HepG2 (cell line): ENCODE measurements around the gene FLYWCH1. TPM values are rescaled to one million over a fixed set of nuclear protein-coding genes. Genes with fewer than 3 reads are reported as not detected.

Experiments
- DPF2 ChIP-seq: sonication (generic); formaldehyde crosslinking; IDR thresholded peaks from 2 replicates; pipeline ENCODE4 v1.4.0; 2020; ENCODE audit warnings: mild to moderate bottlenecking, low read depth, missing genetic modification reagents, borderline replicate concordance
- FOXA3 ChIP-seq: IDR thresholded peaks from 2 replicates; pipeline ENCODE4 v1.6.1; 2016; ENCODE audit warnings: missing genetic modification reagents, missing compliant biosample characterization
- KDM3A ChIP-seq: IDR thresholded peaks from 2 replicates; pipeline ENCODE4 v1.6.1; 2018; ENCODE audit warnings: low read depth, missing compliant biosample characterization
- MAF1 ChIP-seq: sonication (generic); formaldehyde crosslinking; IDR thresholded peaks from 2 replicates; pipeline ENCODE4 v1.5.0; 2020; ENCODE audit warnings: missing genetic modification reagents, borderline replicate concordance
- RERE ChIP-seq: IDR thresholded peaks from 2 replicates; pipeline ENCODE4 v1.6.1; 2016; ENCODE audit warnings: low read depth, missing genetic modification reagents, missing compliant biosample characterization
- SRF ChIP-seq: IDR thresholded peaks from 2 replicates; pipeline ENCODE4 v1.6.1; 2011; ENCODE audit warnings: mild to moderate bottlenecking, low read depth, low read length, moderate library complexity
- ZNF142 ChIP-seq: sonication (generic); formaldehyde crosslinking; IDR thresholded peaks from 2 replicates; pipeline ENCODE4 v1.4.0; 2020; ENCODE audit warnings: missing genetic modification reagents
- ZNF792 ChIP-seq: IDR thresholded peaks from 2 replicates; pipeline ENCODE4 v1.6.1; 2016
- ZNF841 ChIP-seq: sonication (generic); formaldehyde crosslinking; IDR thresholded peaks from 2 replicates; pipeline ENCODE4 v1.8.1; 2023; ENCODE audit warnings: missing genetic modification reagents, borderline replicate concordance
- polyA plus RNA-seq, 8 experiments: library from polyadenylated mRNA; depleted of rRNA in 3 of 8; stranded (reverse) in 7 of 8; unstranded in 1 of 8; fragments of >200 nt; fragmentation: Illumina TruSeq in 4 of 8; extraction: Trizol in 4 of 8; gene quantifications; 2 replicates each; pipeline versions ENCODE4 v1.2.1 to v1.2.3, GENCODE V29; 2011 to 2016; ENCODE audit warnings: low read depth in 4 of 8, missing spikeins in 1 of 8, mixed read lengths in 1 of 8; ENCODE audit not compliant: insufficient read depth in 1 of 8
- total RNA-seq, 5 experiments: library from RNA; depleted of rRNA; stranded (reverse); fragments of >200 nt; fragmentation: Illumina TruSeq; extraction: Trizol; gene quantifications; 2 replicates each; pipeline ENCODE4 v1.2.3, GENCODE V29; 2016; ENCODE audit warnings: low read depth in 1 of 5
- TF ChIP-seq, protein P1 (sequence below), 2 experiments: fragments of 450-650 bp in 1 of 2; sonication (generic) in 1 of 2; formaldehyde crosslinking; IDR thresholded peaks; 2 replicates each; pipeline versions ENCODE4 v1.5.0 to v1.8.0; 2020 to 2022; ENCODE audit warnings: mild to moderate bottlenecking in 1 of 2, missing genetic modification reagents in 1 of 2
- TF ChIP-seq, protein P2 (sequence below): sonication (generic); IDR thresholded peaks from 2 replicates; pipeline ENCODE4 v1.6.1; 2016; ENCODE audit warnings: low read depth, borderline replicate concordance
- TF ChIP-seq, protein P3 (sequence below): sonication (generic); formaldehyde crosslinking; IDR thresholded peaks from 2 replicates; pipeline ENCODE4 v1.8.0; 2022; ENCODE audit warnings: missing genetic modification reagents, mild to moderate bottlenecking, moderate library complexity, borderline replicate concordance

Gene FLYWCH1
- total and polyA plus RNA-seq, 2 of the 13 experiments (the other 11 are each of a cell fraction or from before 2014, with no cell fraction given) = 7.3 to 12.4 TPM

DNA sequence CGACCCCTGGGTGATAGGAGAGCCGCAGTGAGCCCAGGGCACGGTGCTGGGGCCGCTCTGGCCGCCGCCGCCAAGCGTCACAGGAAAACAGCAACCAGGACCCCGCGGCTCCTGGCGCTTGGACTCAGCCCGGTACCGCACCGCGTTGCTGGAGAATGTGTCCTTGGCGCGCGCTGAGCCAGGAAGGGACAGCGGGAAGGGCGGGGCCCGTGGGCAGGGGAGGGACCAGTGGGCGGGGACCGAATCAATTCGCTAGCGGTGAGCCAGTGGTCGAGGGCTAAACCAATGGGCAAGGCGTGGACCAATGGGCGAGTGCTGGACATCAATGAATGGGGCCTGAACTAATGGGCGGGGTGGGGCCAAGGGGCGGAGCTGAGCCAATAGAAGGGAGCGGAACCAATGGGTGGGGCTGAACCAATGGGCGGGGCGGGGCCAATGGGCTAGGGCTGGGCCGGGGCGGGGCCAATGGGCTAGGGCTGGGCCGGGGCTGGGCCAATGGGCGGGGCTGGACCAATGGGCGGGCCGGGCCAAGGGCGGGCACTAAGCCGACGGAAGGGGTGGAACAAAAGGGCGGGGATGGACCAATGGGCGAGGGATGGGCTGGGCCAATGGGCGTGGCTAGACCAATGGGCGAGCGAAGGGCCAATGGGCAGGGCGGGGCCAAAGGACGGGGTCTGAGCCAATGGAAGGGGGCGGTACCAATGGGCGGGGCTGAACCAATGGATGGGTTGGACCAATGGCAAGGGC lies 6.3 kb upstream of the FLYWCH1 start (continued):
- no peak for TF ChIP-seq RERE (CRISPR knock-in tag)
- TF ChIP-seq, protein P1, sequence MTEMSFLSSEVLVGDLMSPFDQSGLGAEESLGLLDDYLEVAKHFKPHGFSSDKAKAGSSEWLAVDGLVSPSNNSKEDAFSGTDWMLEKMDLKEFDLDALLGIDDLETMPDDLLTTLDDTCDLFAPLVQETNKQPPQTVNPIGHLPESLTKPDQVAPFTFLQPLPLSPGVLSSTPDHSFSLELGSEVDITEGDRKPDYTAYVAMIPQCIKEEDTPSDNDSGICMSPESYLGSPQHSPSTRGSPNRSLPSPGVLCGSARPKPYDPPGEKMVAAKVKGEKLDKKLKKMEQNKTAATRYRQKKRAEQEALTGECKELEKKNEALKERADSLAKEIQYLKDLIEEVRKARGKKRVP (CRISPR knock-in tag; IDR thresholded peaks at IDR 0.05) = 0 out of 4 replicates have a peak, but pooled peaks of 1 of the 2 experiments have one; percentile 45
- 0 out of 2 replicates have a peak, but pooled peaks have one; percentile 65 for TF ChIP-seq ZNF142 (CRISPR knock-in tag)
- peak; percentile 56 for TF ChIP-seq FOXA3 (CRISPR knock-in tag)
- TF ChIP-seq MAF1 (CRISPR knock-in tag) = peak; percentile 71; the same call in 1 of the 2 replicates
- TF ChIP-seq ZNF792 = peak; percentile 92
- TF ChIP-seq, protein P2, sequence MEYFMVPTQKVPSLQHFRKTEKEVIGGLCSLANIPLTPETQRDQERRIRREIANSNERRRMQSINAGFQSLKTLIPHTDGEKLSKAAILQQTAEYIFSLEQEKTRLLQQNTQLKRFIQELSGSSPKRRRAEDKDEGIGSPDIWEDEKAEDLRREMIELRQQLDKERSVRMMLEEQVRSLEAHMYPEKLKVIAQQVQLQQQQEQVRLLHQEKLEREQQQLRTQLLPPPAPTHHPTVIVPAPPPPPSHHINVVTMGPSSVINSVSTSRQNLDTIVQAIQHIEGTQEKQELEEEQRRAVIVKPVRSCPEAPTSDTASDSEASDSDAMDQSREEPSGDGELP = 0 out of 2 replicates have a peak, but pooled peaks have one; percentile 7
- TF ChIP-seq KDM3A (CRISPR knock-in tag) = 0 out of 2 replicates have a peak, but pooled peaks have one; percentile 50
- no peak for TF ChIP-seq DPF2 (CRISPR knock-in tag)
- TF ChIP-seq, protein P3, sequence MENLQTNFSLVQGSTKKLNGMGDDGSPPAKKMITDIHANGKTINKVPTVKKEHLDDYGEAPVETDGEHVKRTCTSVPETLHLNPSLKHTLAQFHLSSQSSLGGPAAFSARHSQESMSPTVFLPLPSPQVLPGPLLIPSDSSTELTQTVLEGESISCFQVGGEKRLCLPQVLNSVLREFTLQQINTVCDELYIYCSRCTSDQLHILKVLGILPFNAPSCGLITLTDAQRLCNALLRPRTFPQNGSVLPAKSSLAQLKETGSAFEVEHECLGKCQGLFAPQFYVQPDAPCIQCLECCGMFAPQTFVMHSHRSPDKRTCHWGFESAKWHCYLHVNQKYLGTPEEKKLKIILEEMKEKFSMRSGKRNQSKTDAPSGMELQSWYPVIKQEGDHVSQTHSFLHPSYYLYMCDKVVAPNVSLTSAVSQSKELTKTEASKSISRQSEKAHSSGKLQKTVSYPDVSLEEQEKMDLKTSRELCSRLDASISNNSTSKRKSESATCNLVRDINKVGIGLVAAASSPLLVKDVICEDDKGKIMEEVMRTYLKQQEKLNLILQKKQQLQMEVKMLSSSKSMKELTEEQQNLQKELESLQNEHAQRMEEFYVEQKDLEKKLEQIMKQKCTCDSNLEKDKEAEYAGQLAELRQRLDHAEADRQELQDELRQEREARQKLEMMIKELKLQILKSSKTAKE (CRISPR knock-in tag) = no peak; the same call in 1 of the 2 replicates
- no peak for TF ChIP-seq SRF
- TF ChIP-seq ZNF841 (CRISPR knock-in tag) = no peak
